Adrenal gland (tissue), 12 donors: ENCODE data around the gene SLTM. TPM values are rescaled to one million over a fixed set of nuclear protein-coding genes. Genes with fewer than 3 reads are reported as not detected.
"Not testable (repeated sequence)": the region's sequence is repeated elsewhere in the genome, so short reads cannot be mapped to it uniquely, and the experiment has no call there.

Experiments used
- DNase-seq, 7 donors: peaks; one replicate each; pipeline ENCODE4 v3.0.0-alpha.2; 2019 to 2020
- H3K27ac ChIP-seq, 5 donors: fragments of 200-600 bp; sonication (generic) in 4 of 5; 1 replicate in 3 of 5; 2 replicates in 2 of 5; pipeline versions ENCODE4 v1.5.1 to v1.8.0; 2016 to 2020; ENCODE audit warnings: mild to moderate bottlenecking in 1 of 5
- H3K27me3 ChIP-seq: fragments of 200-600 bp; 2 replicates; pipeline ENCODE4 v1.8.0; 2021
- H3K36me3 ChIP-seq, 2 donors: fragments of 200-600 bp; replicated peaks in 1 of 2; 1 replicate in 1 of 2; 2 replicates in 1 of 2; pipeline versions ENCODE4 v1.5.1 to v1.8.0; 2018 to 2022
- H3K4me1 ChIP-seq, 2 donors: fragments of 200-600 bp; replicated peaks in 1 of 2; 1 replicate in 1 of 2; 2 replicates in 1 of 2; pipeline versions ENCODE4 v1.5.1 to v1.8.0; 2018 to 2021
- H3K4me3 ChIP-seq, 4 donors: fragments of 200-600 bp; sonication (generic) in 3 of 4; one replicate each; pipeline ENCODE4 v1.5.1; 2016 to 2018
- H3K9me3 ChIP-seq, 3 donors: fragments of 200-600 bp; sonication (generic) in 1 of 3; replicated peaks in 1 of 3; 1 replicate in 2 of 3; 2 replicates in 1 of 3; pipeline versions ENCODE4 v1.5.1 to v1.8.0; 2016 to 2021
- CTCF ChIP-seq, 6 experiments: fragments of 450-650 bp in 4 of 6; fragments of 200-600 bp in 2 of 6; sonication (generic) in 1 of 6; IDR thresholded peaks; 1 replicate in 5 of 6; 2 replicates in 1 of 6; pipeline versions ENCODE4 v1.5.1 to v1.8.0; 2016 to 2021; ENCODE audit warnings: antibody characterized with exemption in 6 of 6, mild to moderate bottlenecking in 2 of 6, moderate library complexity in 1 of 6
- POLR2A ChIP-seq, 2 donors: fragments of 450-650 bp; IDR thresholded peaks; one replicate each; pipeline ENCODE4 v1.6.1; 2017; ENCODE audit warnings: antibody characterized with exemption in 2 of 2, mild to moderate bottlenecking in 2 of 2, moderate library complexity in 1 of 2
- WGBS, 4 donors: extraction: QIAGEN DNeasy Blood & Tissue Kit in 2 of 4; methylation state at CpG; one replicate each; pipeline versions ENCODE4 v1.1.5 to v1.1.7; 2013 to 2017; 5-methylcytosine and 5-hydroxymethylcytosine counted together
- intact Hi-C, 2 donors: fragments of 100-400 bp; cut with DNase I; formaldehyde crosslinking; loops; one replicate each; pipeline versions ENCODE4 v1.14.1 to v1.15.0; 2022 to 2023
- polyA plus RNA-seq, 3 donors: library from polyadenylated mRNA; stranded (reverse); fragments of 200-250 nt in 2 of 3; fragments of 350-450 nt in 1 of 3; fragmentation: Illumina TruSeq in 1 of 3; extraction: RNeasy Lipid Tissue Mini Kit (QIAGEN cat#74804) in 1 of 3; gene quantifications; one replicate each; pipeline ENCODE4 v1.2.3, GENCODE V29; 2013 to 2014
- total RNA-seq, 9 donors: library from RNA; depleted of rRNA in 4 of 9; stranded (reverse); fragments of >200 nt in 4 of 9; fragments of 120-200 nt in 1 of 9; fragmentation: NEBNext Ultra II Directional in 1 of 9; extraction: Animal tissue kit (Norgen Biotek cat#: 25700) in 1 of 9; gene quantifications; one replicate each; pipeline versions ENCODE4 v1.1.0 to v1.2.4, GENCODE V29; 2013 to 2023
- donor health status: healthy with polysubstance abuse.
- donor health status: Bipolar disorder and iron deficiency.
- donor health status: DM: yes; HTN: yes; CAD: no.
- donor health status: DM: no; HTN: no; CAD: no.
- donor health status: DM: no; HTN: no; CAD: no.
- donor health status: DM: yes; HTN: yes; CAD: no.

Gene SLTM
- total and polyA plus RNA-seq, 12 donors = 31.4 to 87.0 (median 53.2) TPM

GRCh38 chr15:58921267-58921790 is 12.2 kb downstream of the SLTM start:
- H3K4me1 ChIP-seq = peaks cover 20 to 32% of the 10 kb centered on the region in 2 donors
- H3K27ac ChIP-seq = no peak overlapping the region
- intact Hi-C loops = loop anchor here in 1 of 2 donors (10.0 kb wide), 1 partner anchor 147 kb away; the partner anchor contains the start of gene MINDY2
- 88 to 89% (median 89%) methylated on average over 4 of the region's 4 CpGs for WGBS, 4 donors
- TF ChIP-seq POLR2A (IDR thresholded peaks at IDR 0.05) (no peak), CTCF (IDR thresholded peaks at IDR 0.05) (no peak)
- no peak overlapping the region for H3K4me3 ChIP-seq
- H3K27me3 ChIP-seq = no peaks in the 10 kb centered on the region
- peaks cover 0 to 10% of the 10 kb centered on the region in 2 donors for H3K36me3 ChIP-seq
- no peaks in the 10 kb centered on the region for H3K9me3 ChIP-seq
- DNase-seq = no peak

GRCh38 chr15:58920447-58920846 is 13.0 kb downstream of the SLTM start:
- not testable (repeated sequence) for H3K27me3 ChIP-seq
- peaks cover 20 to 28% of the 10 kb centered on the region in 2 donors for H3K4me1 ChIP-seq
- intact Hi-C loops = loop anchor here in 1 of 2 donors (10.0 kb wide), 1 partner anchor 146 kb away; the partner anchor contains the start of gene MINDY2

GRCh38 chr15:58919232-58919631 is 14.2 kb downstream of the SLTM start:
- H3K4me1 ChIP-seq = peaks cover 11 to 16% of the 10 kb centered on the region in 2 donors
- no peak overlapping the region for H3K27ac ChIP-seq
- WGBS, 4 donors = 96 to 100% (median 99%) methylated on average over 7 of the region's 7 CpGs
- H3K4me3 ChIP-seq = no peak overlapping the region
- intact Hi-C loops = no loop called here
- DNase-seq = no peak
- TF ChIP-seq POLR2A (IDR thresholded peaks at IDR 0.05) (no peak), CTCF (IDR thresholded peaks at IDR 0.05) (no peak)
- no peaks in the 10 kb centered on the region for H3K9me3 ChIP-seq
- H3K36me3 ChIP-seq = peaks cover 0 to 11% of the 10 kb centered on the region in 2 donors
- H3K27me3 ChIP-seq = no peaks in the 10 kb centered on the region

More at GRCh38 chr15:58920447-58920846, 13.0 kb downstream of the SLTM start:
- H3K4me3 ChIP-seq, H3K27ac ChIP-seq, H3K9me3 ChIP-seq, DNase-seq, H3K36me3 ChIP-seq: not testable (repeated sequence)
- WGBS, 4 donors = 92 to 98% (median 94%) methylated on average over 7 of the region's 7 CpGs

GRCh38 chr15:58918239-58918638 is 15.2 kb downstream of the SLTM start:
- no peaks in the 10 kb centered on the region for H3K27me3 ChIP-seq
- peaks cover 6 to 7% of the 10 kb centered on the region in 2 donors for H3K4me1 ChIP-seq
- TF ChIP-seq CTCF (IDR thresholded peaks at IDR 0.05) = no peak
- TF ChIP-seq POLR2A (IDR thresholded peaks at IDR 0.05) = no peak
- H3K36me3 ChIP-seq = peaks cover 0 to 15% of the 10 kb centered on the region in 2 donors
- DNase-seq = no peak
- no peaks in the 10 kb centered on the region for H3K9me3 ChIP-seq
- WGBS, 4 donors = 70 to 79% (median 72%) methylated on average over 5 of the region's 5 CpGs
- no peak overlapping the region for H3K4me3 ChIP-seq
- intact Hi-C loops = no loop called here
- no peak overlapping the region for H3K27ac ChIP-seq

GRCh38 chr15:58917613-58918129 is 15.8 kb downstream of the SLTM start:
- H3K27me3 ChIP-seq, DNase-seq, intact Hi-C loops, H3K27ac ChIP-seq, H3K9me3 ChIP-seq, H3K4me1 ChIP-seq, H3K4me3 ChIP-seq: not testable (repeated sequence)
- WGBS, 4 donors = 82 to 88% (median 88%) methylated on average over 10 of the region's 10 CpGs
- peaks cover 0 to 18% of the 10 kb centered on the region in 2 donors for H3K36me3 ChIP-seq
